Middle frontal gyrus (tissue), 1 donor: ENCODE measurements around the gene LMOD2.

ENCODE experiments used
- DNase-seq: peaks from one replicate; pipeline ENCODE4 v3.0.0-alpha.2; 2015; ENCODE audit warnings: low spot score; ENCODE audit errors: extremely low spot score

The LMOD2 gene

GRCh38 chr7:123639631-123640030 is 16.0 kb upstream of the LMOD2 start:
- no peak for DNase-seq

- DNase-seq: no peak
These were observed 15.1 kb upstream of the LMOD2 start for GRCh38 chr7:123640583-123640982.

DNA sequence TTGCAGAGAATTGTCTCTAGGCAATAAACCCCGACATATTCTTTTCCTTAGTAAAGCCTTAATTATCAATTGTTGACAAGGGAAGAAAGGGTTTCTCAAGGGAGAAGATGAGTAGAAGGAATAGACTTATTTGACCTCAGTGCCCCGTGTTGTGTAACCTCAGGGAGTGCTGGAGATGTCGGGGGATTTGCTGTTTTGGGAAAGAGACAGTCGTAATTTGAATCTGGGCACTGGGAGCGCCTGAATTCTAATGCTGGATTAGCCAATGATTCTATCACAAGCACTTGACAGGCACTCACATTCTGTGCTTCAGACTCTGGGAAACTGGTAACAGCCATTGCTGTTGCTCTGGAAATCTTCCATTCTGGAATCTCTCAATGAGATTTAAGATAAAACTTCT is 13.8 kb upstream of the LMOD2 start:
- DNase-seq: no peak

DNA sequence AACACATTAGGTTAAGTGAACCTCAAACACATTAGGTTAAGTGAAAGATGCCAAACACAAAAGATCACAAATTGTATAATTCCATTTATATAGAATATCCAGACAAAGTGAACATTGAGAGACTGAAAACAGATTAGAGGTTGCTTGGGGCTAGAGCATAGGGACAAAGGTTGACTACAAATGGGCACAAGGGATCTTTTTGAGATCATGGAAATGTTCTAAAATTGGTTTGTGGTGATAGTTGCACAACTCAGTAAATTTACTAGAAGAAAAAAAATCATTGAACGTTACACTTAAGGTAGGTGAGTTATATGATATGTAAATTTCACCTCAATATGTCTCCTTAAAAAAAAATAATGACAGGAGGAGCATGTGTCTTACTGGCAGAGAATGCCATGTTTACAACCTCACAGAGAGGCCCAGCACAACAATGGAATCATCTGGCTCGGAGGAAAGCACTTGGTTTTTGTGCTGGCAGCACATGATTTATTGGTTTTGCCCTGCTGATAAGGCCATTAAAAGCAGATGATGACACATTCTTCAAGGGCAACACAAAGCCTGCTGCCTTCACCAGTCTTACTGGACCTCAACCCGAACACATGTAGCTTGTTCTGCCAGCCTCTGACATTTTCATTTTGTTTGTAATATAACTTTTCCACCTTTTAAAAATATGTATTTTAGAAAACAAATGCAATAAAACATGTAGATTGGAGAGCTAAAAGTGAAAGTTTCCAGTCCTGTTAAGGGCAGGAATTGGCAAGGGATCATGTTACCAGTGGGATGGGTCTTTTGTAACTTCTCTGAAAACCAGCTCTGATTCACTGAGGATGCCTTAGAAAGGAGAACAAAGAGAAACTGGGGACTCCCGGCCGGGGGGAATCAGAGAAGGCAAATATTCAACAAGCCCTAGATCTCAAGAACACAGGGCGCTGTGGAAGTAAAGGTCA is 11.9 kb upstream of the LMOD2 start:
- no peak for DNase-seq

- DNase-seq: no peak
These were observed 10.2 kb upstream of the LMOD2 start for GRCh38 chr7:123645516-123645915.

DNA sequence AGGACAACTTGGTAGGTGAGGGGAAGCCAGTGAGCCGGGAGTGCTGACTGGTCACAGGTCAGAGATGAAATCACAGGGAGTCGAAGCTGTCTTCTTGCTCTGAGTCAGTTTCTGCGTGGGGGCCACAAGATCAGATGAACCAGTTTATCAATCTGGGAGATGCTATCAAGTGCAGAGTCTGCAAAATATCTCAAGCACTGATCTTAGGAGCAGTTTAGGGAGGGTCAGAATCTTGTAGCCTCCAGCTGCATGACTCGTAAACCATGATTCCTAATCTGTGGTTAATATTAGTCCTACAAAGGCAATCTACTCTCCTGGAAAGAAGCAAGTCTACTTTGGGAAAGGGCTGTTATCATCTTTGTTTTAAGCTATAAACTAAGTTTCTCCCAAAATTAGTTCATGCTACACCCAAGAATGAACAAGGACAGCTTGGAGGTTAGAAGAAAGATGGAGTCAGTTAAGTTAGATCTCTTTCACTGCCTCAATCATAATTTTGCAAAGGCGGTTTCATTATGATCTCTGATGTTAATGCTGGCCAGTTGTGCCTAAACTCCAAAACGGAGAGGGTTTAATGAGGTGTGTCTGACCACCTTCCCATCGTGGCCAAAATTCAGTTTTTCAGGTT is 8.4 kb upstream of the LMOD2 start:
- no peak for DNase-seq

GRCh38 chr7:123649964-123650363 is 5.7 kb upstream of the LMOD2 start:
- DNase-seq: no peak

GRCh38 chr7:123650595-123650994 is 5.1 kb upstream of the LMOD2 start:
- no peak for DNase-seq

- DNase-seq: no peak
These were observed 3.3 kb upstream of the LMOD2 start for GRCh38 chr7:123652406-123652805.

DNA sequence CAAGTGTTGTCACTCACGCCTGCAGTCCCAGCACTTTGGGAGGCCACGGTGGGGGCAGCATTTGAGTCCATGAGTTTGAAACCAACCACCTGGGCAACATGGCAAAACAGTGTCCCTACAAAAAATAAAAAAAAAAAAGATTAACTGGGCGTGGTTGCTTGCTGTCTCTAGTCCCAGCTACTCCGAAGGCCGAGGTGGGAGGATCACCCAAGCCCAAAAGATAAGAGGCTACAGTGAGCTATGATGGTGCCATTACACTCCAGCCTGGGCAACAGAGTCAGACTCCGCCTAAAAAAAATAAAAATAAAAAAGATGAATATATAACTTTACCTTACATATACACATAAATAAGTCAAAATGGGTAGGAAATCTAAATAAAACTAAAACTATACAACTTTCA is 2.5 kb upstream of the LMOD2 start:
- DNase-seq: no peak

DNA sequence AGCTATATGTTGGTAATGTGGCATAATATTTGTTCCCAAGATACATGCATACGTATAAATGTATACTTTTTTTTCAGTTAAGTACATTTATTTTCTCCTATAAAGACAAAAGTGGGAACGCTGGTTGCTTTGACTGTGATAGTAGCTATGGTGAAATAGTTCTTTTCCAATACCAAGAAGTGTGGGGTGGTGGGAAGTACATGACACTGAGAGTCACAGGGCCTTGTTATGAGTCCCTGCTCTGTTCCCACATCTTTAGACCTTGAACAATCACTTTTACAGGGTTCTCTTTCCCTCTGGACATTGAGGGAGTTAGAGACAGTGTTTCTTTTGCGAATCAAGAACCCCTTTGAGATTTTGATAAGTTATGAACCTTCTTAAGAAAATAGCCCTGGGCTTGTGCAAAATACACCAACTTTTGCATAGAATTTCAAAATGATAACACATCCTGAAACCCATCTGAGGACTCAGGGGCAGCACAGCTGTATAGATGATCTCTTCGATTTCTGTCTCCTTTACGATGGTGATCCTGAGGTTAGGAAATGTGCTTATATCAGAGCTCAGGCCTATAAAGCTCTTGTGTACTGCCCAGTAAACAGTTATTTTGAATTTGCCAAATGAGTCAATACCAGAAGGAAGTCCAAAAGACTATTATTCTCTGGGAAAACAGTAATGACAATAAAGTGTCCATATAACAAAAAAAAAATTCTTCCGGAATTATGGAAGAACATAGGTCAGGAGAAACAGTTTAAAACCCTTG is 1.1 kb downstream of the LMOD2 start:
- DNase-seq: no peak

DNA sequence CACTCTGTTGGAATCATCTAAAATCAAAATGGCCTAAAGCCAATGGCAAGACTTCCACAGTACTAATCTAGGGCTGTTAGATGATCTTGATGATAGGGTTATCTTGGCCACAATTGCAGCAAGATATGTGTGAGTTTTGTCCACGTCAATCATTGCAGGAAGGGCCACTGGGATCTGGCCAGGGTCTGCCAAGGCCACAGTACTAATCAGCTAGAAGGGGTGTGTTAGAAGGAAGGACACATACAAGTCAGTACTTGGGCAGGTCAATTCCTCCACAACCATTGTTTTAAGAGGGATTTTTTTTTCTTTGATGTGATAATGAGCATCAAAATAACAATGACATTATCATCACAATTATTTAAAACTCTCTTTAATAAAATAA is 1.6 kb downstream of the LMOD2 start:
- no peak for DNase-seq

- DNase-seq: no peak
These were observed 2.4 kb downstream of the LMOD2 start for GRCh38 chr7:123658023-123658422.

DNA sequence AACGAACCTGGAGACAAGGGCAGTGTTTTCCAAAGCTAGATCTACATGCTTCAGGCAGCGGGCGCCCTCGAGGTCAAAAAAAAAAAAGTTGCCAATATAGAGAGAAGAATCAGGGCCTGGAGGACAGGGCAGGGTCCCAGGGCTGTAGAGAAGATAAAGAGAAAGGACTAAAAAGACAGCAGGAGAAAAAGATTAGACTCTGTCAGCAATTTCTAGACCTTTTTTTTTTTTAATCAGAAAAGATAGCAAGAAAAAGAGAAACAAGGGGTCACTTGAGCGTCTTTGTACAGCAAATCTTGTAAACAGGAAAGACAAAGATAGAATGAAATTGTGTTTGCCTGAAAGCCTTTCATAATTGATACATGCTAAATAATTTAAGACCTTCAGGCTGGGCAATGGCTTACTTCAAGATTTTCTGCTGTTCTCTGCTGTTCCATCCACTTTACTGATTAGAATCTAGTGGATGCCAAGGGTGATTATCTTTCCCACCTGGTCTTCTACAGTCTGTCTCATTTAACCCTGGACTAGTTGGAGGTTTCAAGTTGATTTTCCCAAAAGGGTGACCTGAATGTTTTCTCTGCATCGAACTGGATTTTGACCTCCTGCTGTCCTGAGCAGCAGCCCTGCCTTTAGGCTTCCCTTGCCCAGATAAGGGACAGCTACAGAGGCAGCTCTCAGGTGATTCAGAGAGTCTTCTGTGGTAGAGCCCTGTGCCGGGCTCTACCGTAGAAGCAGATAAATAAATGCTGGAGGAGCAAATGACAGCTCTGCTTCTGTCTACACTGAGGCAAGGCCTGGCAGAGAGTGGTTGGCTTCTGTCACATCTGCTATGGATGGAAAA is 5.1 kb downstream of the LMOD2 start:
- no peak for DNase-seq

DNA sequence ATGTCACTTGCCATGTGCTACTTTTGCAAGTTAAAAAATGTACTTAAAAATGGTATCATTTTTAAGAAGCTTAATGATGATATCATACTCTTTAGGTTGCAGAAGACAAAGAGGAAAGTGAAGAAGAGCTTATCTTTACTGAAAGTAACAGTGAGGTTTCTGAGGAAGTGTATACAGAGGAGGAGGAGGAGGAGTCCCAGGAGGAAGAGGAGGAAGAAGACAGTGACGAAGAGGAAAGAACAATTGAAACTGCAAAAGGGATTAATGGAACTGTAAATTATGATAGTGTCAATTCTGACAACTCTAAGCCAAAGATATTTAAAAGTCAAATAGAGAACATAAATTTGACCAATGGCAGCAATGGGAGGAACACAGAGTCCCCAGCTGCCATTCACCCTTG is 6.1 kb downstream of the LMOD2 start:
- DNase-seq: no peak

DNA sequence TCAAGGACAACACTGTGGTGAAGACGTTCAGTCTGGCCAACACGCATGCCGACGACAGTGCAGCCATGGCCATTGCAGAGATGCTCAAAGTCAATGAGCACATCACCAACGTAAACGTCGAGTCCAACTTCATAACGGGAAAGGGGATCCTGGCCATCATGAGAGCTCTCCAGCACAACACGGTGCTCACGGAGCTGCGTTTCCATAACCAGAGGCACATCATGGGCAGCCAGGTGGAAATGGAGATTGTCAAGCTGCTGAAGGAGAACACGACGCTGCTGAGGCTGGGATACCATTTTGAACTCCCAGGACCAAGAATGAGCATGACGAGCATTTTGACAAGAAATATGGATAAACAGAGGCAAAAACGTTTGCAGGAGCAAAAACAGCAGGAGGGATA is 6.6 kb downstream of the LMOD2 start:
- DNase-seq: no peak

DNA sequence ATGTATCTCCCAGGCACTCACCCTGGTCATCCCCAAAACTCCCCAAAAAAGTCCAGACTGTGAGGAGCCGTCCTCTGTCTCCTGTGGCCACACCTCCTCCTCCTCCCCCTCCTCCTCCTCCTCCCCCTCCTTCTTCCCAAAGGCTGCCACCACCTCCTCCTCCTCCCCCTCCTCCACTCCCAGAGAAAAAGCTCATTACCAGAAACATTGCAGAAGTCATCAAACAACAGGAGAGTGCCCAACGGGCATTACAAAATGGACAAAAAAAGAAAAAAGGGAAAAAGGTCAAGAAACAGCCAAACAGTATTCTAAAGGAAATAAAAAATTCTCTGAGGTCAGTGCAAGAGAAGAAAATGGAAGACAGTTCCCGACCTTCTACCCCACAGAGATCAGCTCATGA is 7.1 kb downstream of the LMOD2 start:
- no peak for DNase-seq

- no peak for DNase-seq
These were observed 7.5 kb downstream of the LMOD2 start for GRCh38 chr7:123663200-123663599.

DNA sequence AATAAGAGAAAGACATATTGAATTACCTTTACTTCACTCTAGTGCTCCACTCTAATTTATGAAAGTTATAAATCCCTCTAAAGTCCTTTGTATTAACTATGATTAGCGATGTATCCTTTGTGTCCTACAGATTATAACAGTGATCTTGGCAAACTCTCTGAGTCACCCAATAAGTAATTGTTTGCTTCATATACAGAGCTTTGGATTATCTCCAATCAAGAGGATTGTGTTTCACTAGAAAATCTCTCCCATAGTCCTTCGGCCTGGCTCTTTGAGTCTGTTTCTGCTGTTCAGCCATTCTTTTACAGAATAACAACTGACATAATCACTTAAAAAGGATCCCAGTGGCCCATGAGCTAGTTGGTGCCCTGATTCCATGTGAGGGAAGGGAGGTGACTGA is 9.5 kb downstream of the LMOD2 start:
- DNase-seq: no peak

GRCh38 chr7:123665896-123666295 is 10.2 kb downstream of the LMOD2 start:
- DNase-seq: no peak

- DNase-seq: no peak
These were observed 10.8 kb downstream of the LMOD2 start for GRCh38 chr7:123666492-123666891.
